Ramos (cell line): Measurements from ENCODE around the gene EEF1AKMT1.

Source experiments
- in situ Hi-C: fragments of 300-500 bp; cut with MboI; formaldehyde crosslinking; loops from one replicate; pipeline ENCODE4 v1.14.3; 2022; ENCODE audit warnings: low sequenced_read_pairs; ENCODE audit not compliant: unreplicated experiment

EEF1AKMT1 gene

DNA sequence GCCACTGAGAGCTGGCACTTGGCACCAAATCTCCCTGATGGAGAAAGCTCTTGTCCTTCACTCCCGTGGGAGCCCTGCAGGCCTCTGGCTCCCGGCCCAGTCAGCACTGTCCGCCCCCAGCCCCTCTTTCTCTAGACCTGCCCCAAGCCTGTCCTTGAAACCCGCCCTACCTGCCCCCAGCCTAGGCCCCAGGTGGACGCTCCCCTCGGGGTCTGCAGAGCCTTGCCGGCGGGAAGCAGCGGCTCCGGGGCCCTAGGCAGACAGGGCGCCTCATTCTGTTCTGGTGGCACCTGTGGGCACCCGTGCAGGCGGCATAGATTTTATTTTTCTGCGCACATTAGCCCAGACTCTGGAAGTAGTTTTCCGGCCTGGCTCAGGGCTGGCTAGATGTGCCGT is 52.7 kb downstream of the EEF1AKMT1 start:
- in situ Hi-C loops, result no loop called here

DNA sequence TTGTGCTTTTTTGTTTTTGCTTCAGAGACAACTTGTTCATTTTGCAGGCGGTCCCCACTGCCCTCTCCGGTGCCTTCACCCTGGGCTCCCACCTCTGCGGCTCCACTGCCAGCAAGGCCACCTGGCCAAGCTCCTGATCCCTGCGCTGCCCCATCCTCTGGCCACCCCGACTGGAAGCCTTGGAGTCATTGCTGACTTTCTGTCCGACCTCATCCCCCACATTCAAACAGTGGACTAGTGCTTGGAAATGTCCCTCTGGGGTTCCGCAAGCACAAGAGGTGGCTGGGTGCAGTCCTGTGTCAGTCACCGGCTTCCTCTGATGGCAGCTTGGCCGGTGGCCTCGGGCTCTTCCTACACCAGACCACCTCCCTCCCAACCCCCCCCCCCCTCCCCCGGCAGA is 53.3 kb downstream of the EEF1AKMT1 start:
- in situ Hi-C loops, result no loop called here

DNA sequence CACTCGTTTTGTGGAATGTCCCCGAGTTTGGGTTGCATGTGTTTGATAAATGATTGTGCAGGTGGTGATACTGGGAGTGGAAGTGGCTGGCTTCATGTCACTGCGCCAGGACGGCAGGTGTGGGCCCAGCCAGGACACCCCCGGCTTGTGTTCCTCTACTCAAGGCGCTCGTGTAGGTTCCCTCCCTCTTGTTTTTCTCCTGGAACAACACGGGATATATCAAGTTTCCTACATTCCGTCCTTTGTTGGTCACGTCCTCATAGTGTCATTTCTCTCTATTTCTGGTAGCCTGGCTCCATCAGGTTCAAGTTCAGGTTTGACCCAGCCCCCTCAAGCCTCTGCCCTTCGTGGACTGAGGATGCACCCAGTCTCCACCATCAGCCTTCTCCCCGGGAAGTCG is 54.0 kb downstream of the EEF1AKMT1 start:
- in situ Hi-C loops, result no loop called here

DNA sequence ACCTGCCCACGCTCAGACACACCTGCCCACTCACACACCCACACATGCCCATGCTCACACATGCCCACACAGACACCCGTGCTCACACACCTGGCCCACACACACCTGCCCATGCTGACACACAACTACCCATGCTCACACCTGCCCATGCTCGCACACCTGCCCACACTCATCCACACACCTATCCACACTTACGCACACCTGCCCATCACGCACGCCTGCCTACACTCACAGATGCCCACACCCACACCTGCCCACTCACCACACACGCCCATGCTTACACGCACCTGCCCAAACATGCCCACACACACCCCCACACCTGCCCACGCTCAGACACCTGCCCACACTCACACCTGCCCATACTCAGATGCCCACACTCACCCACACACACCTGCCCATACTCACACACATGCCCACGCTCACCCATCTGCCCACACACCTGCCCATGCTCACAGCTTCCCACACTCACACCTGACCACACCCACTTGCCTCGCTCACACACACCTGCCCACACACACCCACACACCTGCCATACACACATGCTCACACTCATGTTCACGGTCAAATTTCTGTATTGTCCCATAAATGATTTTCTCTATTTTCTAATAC is 54.7 kb downstream of the EEF1AKMT1 start:
- in situ Hi-C loops, result no loop called here

- in situ Hi-C loops, result no loop called here
These were observed 55.9 kb downstream of the EEF1AKMT1 start for GRCh38 chr13:20717581-20718542.

DNA sequence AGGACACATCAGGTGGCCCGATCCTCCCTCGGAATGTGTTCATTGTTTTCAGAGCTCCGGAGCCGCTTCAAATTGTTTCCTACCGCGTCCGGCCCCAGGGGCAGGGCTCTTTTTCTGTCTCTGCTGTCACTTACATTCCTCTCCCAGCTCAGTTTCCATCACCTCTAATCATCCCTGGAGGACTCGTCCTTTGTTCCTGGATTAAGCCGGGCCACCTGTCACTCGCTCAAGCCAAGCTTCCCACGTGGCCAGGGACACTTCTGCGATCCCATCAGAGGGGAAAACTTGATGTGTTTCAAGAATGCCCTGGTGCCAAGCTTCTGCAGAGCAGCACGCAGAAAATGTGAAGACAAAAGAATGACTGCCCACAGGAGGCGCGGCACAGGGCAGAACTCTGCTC is 56.8 kb downstream of the EEF1AKMT1 start:
- in situ Hi-C loops, result no loop called here

DNA sequence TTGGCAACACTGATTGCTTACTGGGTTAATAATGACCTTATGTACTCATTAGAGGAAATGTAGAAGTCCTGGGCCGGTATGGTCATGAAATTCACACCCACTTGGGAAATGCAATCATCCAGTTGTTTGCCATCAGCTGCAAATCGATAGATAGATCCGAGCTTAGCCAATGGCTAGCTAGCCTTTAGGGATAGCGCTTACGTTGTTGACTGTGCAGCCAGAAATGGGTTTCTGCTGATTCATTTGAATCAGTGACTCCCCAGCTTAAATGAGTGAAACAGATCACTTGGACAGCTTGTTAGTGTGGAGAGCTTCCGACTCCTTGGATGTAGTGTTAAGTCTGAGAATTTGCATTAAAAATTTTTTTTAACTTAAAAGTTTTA is 58.4 kb downstream of the EEF1AKMT1 start:
- in situ Hi-C loops, result no loop called here

- in situ Hi-C loops, result no loop called here
These were observed 59.0 kb downstream of the EEF1AKMT1 start for GRCh38 chr13:20714563-20715329.

GRCh38 chr13:20714161-20714560 is 59.6 kb downstream of the EEF1AKMT1 start:
- in situ Hi-C loops, result no loop called here

DNA sequence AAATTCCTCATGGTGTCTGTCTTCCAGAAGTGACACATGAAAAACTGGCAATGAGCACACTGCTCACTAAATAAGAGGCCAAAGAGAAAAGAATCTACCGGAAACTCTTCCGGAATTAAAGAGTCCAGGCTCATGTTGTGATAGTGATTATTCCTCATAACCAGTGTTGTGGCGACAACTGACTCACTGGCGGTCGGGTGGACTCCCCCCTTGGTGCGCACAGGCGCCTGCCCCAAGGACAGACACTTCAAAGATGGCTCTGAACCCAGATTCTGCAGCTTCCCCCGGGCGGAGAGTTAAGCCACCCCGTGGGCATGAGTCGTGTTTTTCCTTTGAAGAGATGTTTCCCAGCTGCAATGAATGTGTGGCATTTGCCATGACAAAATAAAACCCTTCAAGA is 60.0 kb downstream of the EEF1AKMT1 start:
- in situ Hi-C loops, result no loop called here

- in situ Hi-C loops, result no loop called here
These were observed 60.8 kb downstream of the EEF1AKMT1 start for GRCh38 chr13:20713014-20713376.

GRCh38 chr13:20711301-20712044 is 62.3 kb downstream of the EEF1AKMT1 start:
- in situ Hi-C loops, result no loop called here

GRCh38 chr13:20709782-20710181 is 64.0 kb downstream of the EEF1AKMT1 start:
- in situ Hi-C loops, result loop anchor here (5.0 kb wide), 1 partner anchor 218 kb away; no protein-coding TSS in a partner anchor

DNA sequence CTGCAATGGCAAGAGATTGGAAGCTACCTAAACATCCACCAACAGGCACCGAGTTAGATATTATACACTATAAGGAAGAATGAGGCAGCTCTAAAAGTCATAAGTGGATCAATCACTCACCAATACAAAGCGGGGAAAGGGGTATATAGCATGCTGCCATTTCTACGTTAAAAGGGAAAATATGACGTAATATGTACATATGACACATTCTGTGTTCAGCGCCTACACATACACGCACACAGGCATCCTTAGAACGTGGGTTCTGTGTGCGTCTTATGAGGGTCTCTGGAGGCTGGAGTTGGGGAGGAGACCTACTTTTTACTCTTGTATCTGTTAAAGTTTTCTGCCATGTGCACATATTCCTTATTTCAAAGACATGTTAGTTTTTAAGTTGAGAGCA is 64.4 kb downstream of the EEF1AKMT1 start:
- in situ Hi-C loops, result loop anchor here (5.0 kb wide), 1 partner anchor 218 kb away; no protein-coding TSS in a partner anchor

DNA sequence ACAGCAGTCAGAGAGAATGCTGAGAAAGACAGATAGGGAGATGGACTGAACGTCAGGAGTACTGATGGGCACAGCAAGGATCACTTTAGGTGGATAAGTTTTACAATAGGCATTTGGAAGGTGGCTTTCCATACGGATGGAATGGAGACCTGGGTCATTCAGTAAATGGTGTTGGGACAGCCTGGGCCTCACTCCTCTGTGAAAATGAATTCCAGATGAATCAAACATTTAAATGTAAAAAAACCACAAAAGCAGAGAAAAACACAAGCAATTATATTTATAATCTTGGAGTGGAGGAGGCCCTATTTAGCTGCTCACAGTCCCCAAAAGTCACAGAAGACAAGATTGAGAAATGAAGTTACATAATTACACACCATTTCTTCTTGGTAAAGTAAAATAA is 65.5 kb downstream of the EEF1AKMT1 start:
- in situ Hi-C loops, result loop anchor here (5.0 kb wide), 1 partner anchor 219 kb away; no protein-coding TSS in a partner anchor

DNA sequence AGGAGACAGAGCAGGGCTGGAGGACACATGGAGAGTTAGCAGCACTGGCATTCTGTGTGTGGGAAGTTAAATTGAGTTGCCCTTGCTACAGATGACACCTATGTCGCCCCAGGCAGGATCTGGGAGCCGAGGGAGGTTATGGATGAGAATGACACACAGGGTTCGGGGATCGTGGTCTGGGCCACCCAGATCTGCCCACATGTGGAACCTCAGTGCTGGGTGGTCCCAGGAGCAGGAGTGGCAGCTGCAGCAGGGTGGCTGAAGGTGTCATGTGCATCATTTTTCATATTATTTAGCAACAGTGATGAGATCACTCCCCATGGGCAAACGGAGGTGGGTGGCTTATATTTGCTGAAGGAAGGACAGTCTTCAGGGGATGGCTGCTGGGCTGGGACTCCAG is 67.1 kb downstream of the EEF1AKMT1 start:
- in situ Hi-C loops, result loop anchor here (5.0 kb wide), 1 partner anchor 221 kb away; no protein-coding TSS in a partner anchor

GRCh38 chr13:20704459-20705069 is 69.2 kb downstream of the EEF1AKMT1 start:
- in situ Hi-C loops, result loop anchor here (5.0 kb wide), 1 partner anchor 223 kb away; no protein-coding TSS in a partner anchor

DNA sequence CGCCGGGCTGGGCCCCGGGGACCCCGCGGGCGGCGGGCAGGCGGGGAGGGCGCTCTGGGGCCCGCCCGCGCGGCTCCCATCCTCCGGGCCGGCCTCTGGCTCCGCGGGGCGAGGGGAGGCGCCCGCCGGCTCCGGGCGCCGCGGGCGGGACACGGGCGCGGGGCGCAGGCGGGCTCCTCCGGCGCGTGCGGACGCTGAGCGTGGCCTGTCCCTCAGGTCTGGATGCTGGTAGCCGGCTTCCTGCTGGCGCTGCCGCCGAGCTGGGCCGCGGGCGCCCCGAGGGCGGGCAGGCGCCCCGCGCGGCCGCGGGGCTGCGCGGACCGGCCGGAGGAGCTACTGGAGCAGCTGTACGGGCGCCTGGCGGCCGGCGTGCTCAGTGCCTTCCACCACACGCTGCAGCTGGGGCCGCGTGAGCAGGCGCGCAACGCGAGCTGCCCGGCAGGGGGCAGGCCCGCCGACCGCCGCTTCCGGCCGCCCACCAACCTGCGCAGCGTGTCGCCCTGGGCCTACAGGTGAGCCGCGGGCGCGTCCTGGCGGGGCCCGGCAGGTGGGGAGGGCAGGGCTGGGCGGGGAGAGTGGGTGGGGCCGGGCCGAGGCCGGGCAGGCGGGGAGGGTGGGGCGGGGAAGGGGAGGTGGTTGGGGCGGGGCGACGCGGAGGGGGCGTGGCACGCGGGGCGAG is 69.8 kb downstream of the EEF1AKMT1 start:
- in situ Hi-C loops, result no loop called here
